Right cardiac atrium (tissue), 5 donors: ENCODE measurements around the gene OR2Y1. TPM values are rescaled to one million over a fixed set of nuclear protein-coding genes. Genes with fewer than 3 reads are reported as not detected.
A peak's percentile ranks its signal among the peaks of the same experiment; 100 is the strongest.
"Not testable (repeated sequence)": the region's sequence is repeated elsewhere in the genome, so short reads cannot be mapped to it uniquely, and the experiment has no call there.

Source experiments
- ATAC-seq, 2 donors: fragments of 200-7000 bp; cut with Tn5 transposase; one replicate each; pipeline versions ENCODE4 v1.8.0 to v1.9.1; 2020; ENCODE audit warnings: moderate library complexity in 2 of 2, mild to moderate bottlenecking in 1 of 2
- DNase-seq, 3 donors: peaks; one replicate each; pipeline ENCODE4 v3.0.0-alpha.2; 2020
- H3K27ac ChIP-seq: one replicate; pipeline ENCODE4 v1.5.1; 2013; ENCODE audit warnings: mild to moderate bottlenecking, low read length, control low read depth, moderate library complexity
- H3K27me3 ChIP-seq: one replicate; pipeline ENCODE4 v1.6.1; 2013; ENCODE audit not compliant: control insufficient read depth, insufficient read depth
- H3K4me1 ChIP-seq: one replicate; pipeline ENCODE4 v1.6.1; 2013; ENCODE audit warnings: low read length; ENCODE audit not compliant: control insufficient read depth, insufficient read depth
- H3K4me3 ChIP-seq: one replicate; pipeline ENCODE4 v1.5.1; 2013; ENCODE audit warnings: low read length, control low read depth
- H3K9me3 ChIP-seq: one replicate; pipeline ENCODE4 v1.6.1; 2013; ENCODE audit warnings: low read length; ENCODE audit not compliant: control insufficient read depth
- WGBS: extraction: QIAGEN DNeasy Blood & Tissue Kit; methylation state at CpG from one replicate; pipeline ENCODE4 v1.1.7; 2013; 5-methylcytosine and 5-hydroxymethylcytosine counted together
- intact Hi-C, 4 donors: fragments of 100-400 bp; cut with DNase I; formaldehyde crosslinking; loops; one replicate each; pipeline versions ENCODE4 v1.11.0 to v1.14.0; 2022 to 2023
- long read RNA-seq, 4 donors: library from polyadenylated mRNA; unstranded; transcript quantifications; one replicate each; pipeline ENCODE4 v2.0.0, GENCODE V29; 2020 to 2021
- polyA plus RNA-seq: library from polyadenylated mRNA; stranded (reverse); fragments of 200-250 nt; gene quantifications from one replicate; pipeline ENCODE4 v1.2.3, GENCODE V29; 2013
- total RNA-seq, 4 donors: library from RNA; stranded (reverse); fragmentation: NEBNext Ultra II Directional; extraction: Animal tissue kit (Norgen Biotek cat#: 25700); gene quantifications; one replicate each; pipeline ENCODE4 v1.2.1, GENCODE V29; 2021
- donor health status: healthy with polysubstance abuse.
- donor health status: DM: no; HTN: yes; CAD: no.
- donor health status: DM: no; HTN: no; CAD: no.
- donor health status: DM: no; HTN: yes; CAD: no; lungs with severe emphysema.
- donor health status: DM: yes; HTN: yes; CAD: no.

OR2Y1 gene
- not detected for total RNA-seq
- polyA plus RNA-seq = not detected
- long read RNA-seq, donor 1 = 0 reads
- long read RNA-seq, donor 2 = 0 reads
- long read RNA-seq, donor 3 = 0 reads
- long read RNA-seq, donor 4 = 0 reads

- intact Hi-C loops = no loop called here
- H3K27me3 ChIP-seq = no peaks in the 10 kb centered on the region
- DNase-seq = no peak
- no peak within 1 kb of the TSS for H3K27ac ChIP-seq
- no peak for ATAC-seq
- no peaks in the 10 kb centered on the region for H3K9me3 ChIP-seq
- 91% methylated on average over 2 of the region's 2 CpGs for WGBS
- H3K4me1 ChIP-seq = no peaks in the 10 kb centered on the region
- no peak within 1 kb of the TSS for H3K4me3 ChIP-seq
Measured at GRCh38 chr5:180739958-180740357, at the start of gene OR2Y1. Gene OR2Y1 (minus strand): TSS chr5:180740058. CDS start chr5:180740058, 0 bp downstream.

- H3K4me1 ChIP-seq = peaks cover 16% of the 10 kb centered on the region
- ATAC-seq, H3K9me3 ChIP-seq, H3K4me3 ChIP-seq, H3K27ac ChIP-seq, H3K27me3 ChIP-seq, DNase-seq: not testable (repeated sequence)
- WGBS = 88% methylated on average over 19 of the region's 19 CpGs
- intact Hi-C loops = loop anchor here in 3 of 4 donors (10.0 kb wide), 2 partner anchors 246 to 366 kb away; no protein-coding TSS in a partner anchor
Measured at GRCh38 chr5:180788651-180789410, 49.0 kb upstream of the OR2Y1 start.

GRCh38 chr5:180787711-180788431 is 48.0 kb upstream of the OR2Y1 start:
- Histone ChIP-seq H3K9me3 (no peaks in the 10 kb centered on the region), H3K4me1 (peaks cover 16% of the 10 kb centered on the region), H3K4me3 (no peak overlapping the region), H3K27ac (no peak overlapping the region), H3K27me3 (no peaks in the 10 kb centered on the region)
- WGBS = 71% methylated on average over 20 of the region's 20 CpGs
- intact Hi-C loops = loop anchor here in 3 of 4 donors (10.0 kb wide), 2 partner anchors 247 to 367 kb away; no protein-coding TSS in a partner anchor
- DNase-seq = peak in 1 of 3 donors; percentile 52
- no peak for ATAC-seq

- WGBS = 34% methylated on average over 21 of the region's 21 CpGs
- ATAC-seq (peak; percentile 23 to 34), DNase-seq (peak in 2 of 3 donors; percentile 66)
- H3K4me3 ChIP-seq = no peak overlapping the region
- H3K27ac ChIP-seq = peak overlapping the region; percentile 71
- H3K9me3 ChIP-seq = no peaks in the 10 kb centered on the region
- no peaks in the 10 kb centered on the region for H3K27me3 ChIP-seq
- H3K4me1 ChIP-seq = peaks cover 16% of the 10 kb centered on the region
- intact Hi-C loops = loop anchor here in 3 of 4 donors (10.0 kb wide), 2 partner anchors 248 to 368 kb away; no protein-coding TSS in a partner anchor
Measured at GRCh38 chr5:180786531-180787398, 46.9 kb upstream of the OR2Y1 start.

GRCh38 chr5:180785794-180786221 is 46.0 kb upstream of the OR2Y1 start:
- ATAC-seq (peak; percentile 54 to 61), DNase-seq (peak in 2 of 3 donors; percentile 61 to 70)
- no peaks in the 10 kb centered on the region for H3K9me3 ChIP-seq
- 18% methylated on average over 5 of the region's 5 CpGs for WGBS
- H3K4me1 ChIP-seq = peaks cover 16% of the 10 kb centered on the region
- H3K27ac ChIP-seq = peak overlapping the region; percentile 71
- H3K27me3 ChIP-seq = no peaks in the 10 kb centered on the region
- H3K4me3 ChIP-seq = no peak overlapping the region
- intact Hi-C loops = loop anchor here in 3 of 4 donors (10.0 kb wide), 2 partner anchors 249 to 369 kb away; no protein-coding TSS in a partner anchor

- Histone ChIP-seq H3K27ac (peak overlapping the region; percentile 71), H3K4me3 (no peak overlapping the region), H3K27me3 (no peaks in the 10 kb centered on the region), H3K4me1 (peaks cover 16% of the 10 kb centered on the region), H3K9me3 (no peaks in the 10 kb centered on the region)
- intact Hi-C loops = loop anchor here in 3 of 4 donors (10.0 kb wide), 2 partner anchors 250 to 370 kb away; no protein-coding TSS in a partner anchor
- ATAC-seq (peak; percentile 61), DNase-seq (peak in 2 of 3 donors; percentile 69 to 71)
- WGBS = 44% methylated on average over 15 of the region's 15 CpGs
Measured at GRCh38 chr5:180785121-180785781, 45.4 kb upstream of the OR2Y1 start.

GRCh38 chr5:180784497-180785097 is 44.7 kb upstream of the OR2Y1 start:
- DNase-seq = peak; percentile 82 to 93 (median 90)
- intact Hi-C loops = loop anchor here in 3 of 4 donors (5.0 to 10.0 kb wide), 3 partner anchors 83 to 370 kb away; no protein-coding TSS in a partner anchor
- Histone ChIP-seq H3K4me3 (no peak overlapping the region), H3K27ac (no peak overlapping the region), H3K27me3 (no peaks in the 10 kb centered on the region), H3K9me3 (no peaks in the 10 kb centered on the region), H3K4me1 (peaks cover 16% of the 10 kb centered on the region)
- 32% methylated on average over 13 of the region's 13 CpGs for WGBS
- ATAC-seq = peak; percentile 75 to 83

GRCh38 chr5:180783340-180784052 is 43.6 kb upstream of the OR2Y1 start:
- no peak overlapping the region for H3K4me3 ChIP-seq
- H3K9me3 ChIP-seq = no peaks in the 10 kb centered on the region
- 81% methylated on average over 12 of the region's 12 CpGs for WGBS
- ATAC-seq (no peak), DNase-seq (no peak)
- intact Hi-C loops = loop anchor here in 3 of 4 donors (5.0 to 10.0 kb wide), 3 partner anchors 84 to 371 kb away; no protein-coding TSS in a partner anchor
- no peak overlapping the region for H3K27ac ChIP-seq
- H3K4me1 ChIP-seq = peaks cover 16% of the 10 kb centered on the region
- H3K27me3 ChIP-seq = no peaks in the 10 kb centered on the region

GRCh38 chr5:180782748-180783147 is 42.9 kb upstream of the OR2Y1 start:
- intact Hi-C loops = loop anchor here in 3 of 4 donors (5.0 to 10.0 kb wide), 3 partner anchors 85 to 372 kb away; no protein-coding TSS in a partner anchor
- WGBS = 89% methylated on average over 2 of the region's 2 CpGs
- Histone ChIP-seq H3K9me3 (no peaks in the 10 kb centered on the region), H3K4me3 (no peak overlapping the region), H3K27ac (no peak overlapping the region), H3K27me3 (no peaks in the 10 kb centered on the region), H3K4me1 (peaks cover 16% of the 10 kb centered on the region)
- DNase-seq (no peak), ATAC-seq (no peak)
